Mucosa of rectum (tissue), 2 donors: ENCODE measurements around the gene SLCO4A1.

Experiments
- H3K27ac ChIP-seq, 2 donors: one replicate each; pipeline ENCODE4 v1.7.0; 2013; ENCODE audit warnings: inconsistent platforms in 2 of 2, low read depth in 2 of 2, low read length in 2 of 2
- H3K27me3 ChIP-seq, 2 donors: one replicate each; pipeline ENCODE4 v1.7.0; 2013; ENCODE audit warnings: low read length in 2 of 2; ENCODE audit not compliant: control insufficient read depth in 2 of 2, insufficient read depth in 2 of 2
- H3K36me3 ChIP-seq, 2 donors: one replicate each; pipeline ENCODE4 v1.7.0; 2013; ENCODE audit warnings: low read length in 2 of 2; ENCODE audit not compliant: control insufficient read depth in 2 of 2, insufficient read depth in 2 of 2
- H3K4me1 ChIP-seq, 2 donors: one replicate each; pipeline ENCODE4 v1.7.0; 2013; ENCODE audit warnings: low read length in 2 of 2, mild to moderate bottlenecking in 1 of 2; ENCODE audit not compliant: control insufficient read depth in 2 of 2, insufficient read depth in 2 of 2
- H3K4me3 ChIP-seq, 2 donors: one replicate each; pipeline ENCODE4 v1.7.0; 2013; ENCODE audit warnings: low read length in 2 of 2
- H3K9ac ChIP-seq, 2 donors: one replicate each; pipeline ENCODE4 v1.7.0; 2013; ENCODE audit warnings: low read length in 2 of 2, low read depth in 1 of 2, mild to moderate bottlenecking in 1 of 2
- H3K9me3 ChIP-seq, 2 donors: one replicate each; pipeline ENCODE4 v1.7.0; 2013; ENCODE audit warnings: low read length in 2 of 2; ENCODE audit not compliant: control insufficient read depth in 2 of 2
- donor health status: healthy.
- donor health status: Normal muscosa, but diverticular disease.

Gene SLCO4A1

DNA sequence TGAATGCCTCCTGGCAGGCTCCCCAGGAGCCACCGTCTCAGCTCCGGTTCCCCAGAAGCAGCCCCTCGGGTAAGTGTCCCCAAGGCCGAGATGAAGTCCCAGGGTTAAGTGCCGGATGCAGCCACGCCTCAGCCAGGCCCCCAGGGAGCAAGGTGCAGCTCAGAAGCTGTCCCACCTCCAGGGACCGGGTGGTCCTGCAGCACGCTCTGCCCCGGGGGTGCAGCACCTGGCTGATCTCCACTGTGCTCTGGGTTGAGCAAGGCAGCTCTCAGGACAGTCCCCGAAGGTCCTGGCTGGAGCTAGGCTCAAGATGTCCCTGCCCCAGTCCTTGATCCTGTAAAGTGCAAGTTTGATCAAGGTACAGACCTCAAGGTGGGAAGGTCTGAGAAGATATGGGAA is 51.2 kb downstream of the SLCO4A1 start:
- Histone ChIP-seq H3K4me1 (peaks cover 0 to 3% of the 10 kb centered on the region in 2 donors), H3K4me3 (no peak overlapping the region), H3K27me3 (peaks cover 0 to 12% of the 10 kb centered on the region in 2 donors)

DNA sequence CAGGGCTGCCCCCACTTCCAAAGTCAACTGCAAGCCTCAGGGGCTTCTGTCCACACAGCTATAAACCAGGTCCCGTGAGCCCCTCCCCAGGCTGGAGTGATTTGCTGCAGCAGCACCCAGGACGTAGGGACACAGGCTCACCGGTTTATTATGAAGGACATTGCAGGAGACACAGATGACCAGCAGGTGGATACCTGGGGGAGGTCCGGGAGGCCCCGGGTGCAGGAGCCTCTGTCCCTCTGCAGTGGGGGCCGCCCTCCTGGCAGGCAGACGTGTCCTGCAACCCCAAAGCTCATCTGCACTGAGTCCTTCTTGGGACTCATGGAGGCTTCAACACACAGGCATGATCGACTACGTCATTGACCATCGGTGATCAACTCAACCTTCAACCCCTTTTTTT is 51.8 kb downstream of the SLCO4A1 start:
- Histone ChIP-seq H3K4me1 (peaks cover 0 to 3% of the 10 kb centered on the region in 2 donors), H3K27me3 (peaks cover 0 to 12% of the 10 kb centered on the region in 2 donors), H3K9ac (no peak overlapping the region), H3K27ac (no peak overlapping the region), H3K9me3 (no peaks in the 10 kb centered on the region), H3K4me3 (no peak overlapping the region), H3K36me3 (no peaks in the 10 kb centered on the region)

More for the DNA sequence above, 51.2 kb downstream of the SLCO4A1 start:
- Histone ChIP-seq H3K27ac (no peak overlapping the region), H3K36me3 (no peaks in the 10 kb centered on the region), H3K9ac (no peak overlapping the region), H3K9me3 (no peaks in the 10 kb centered on the region)

DNA sequence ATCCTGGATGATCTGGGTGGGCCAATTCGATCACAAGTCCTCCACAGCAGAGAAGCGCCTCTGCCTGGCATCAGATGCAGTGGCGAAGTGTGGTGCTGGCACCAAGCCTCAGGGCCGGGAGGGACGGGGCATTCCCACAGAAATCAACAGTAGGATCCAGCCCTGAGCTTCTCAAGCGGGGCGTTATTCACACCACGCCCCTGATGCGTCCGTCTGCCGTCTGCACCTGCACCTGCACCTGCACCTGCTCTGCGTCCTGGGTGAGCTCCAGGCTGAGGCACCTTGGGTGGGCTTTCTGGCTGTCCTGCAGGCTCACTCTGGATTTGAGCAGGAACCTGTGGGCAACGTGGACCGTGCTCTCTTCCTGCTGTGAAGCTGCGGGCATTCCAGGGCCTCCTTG is 52.6 kb downstream of the SLCO4A1 start:
- no peak overlapping the region for H3K4me3 ChIP-seq
- H3K27me3 ChIP-seq, result peaks cover 0 to 12% of the 10 kb centered on the region in 2 donors
- H3K36me3 ChIP-seq, result no peaks in the 10 kb centered on the region
- peaks cover 0 to 3% of the 10 kb centered on the region in 2 donors for H3K4me1 ChIP-seq
- no peaks in the 10 kb centered on the region for H3K9me3 ChIP-seq
- H3K27ac ChIP-seq, result no peak overlapping the region
- no peak overlapping the region for H3K9ac ChIP-seq

DNA sequence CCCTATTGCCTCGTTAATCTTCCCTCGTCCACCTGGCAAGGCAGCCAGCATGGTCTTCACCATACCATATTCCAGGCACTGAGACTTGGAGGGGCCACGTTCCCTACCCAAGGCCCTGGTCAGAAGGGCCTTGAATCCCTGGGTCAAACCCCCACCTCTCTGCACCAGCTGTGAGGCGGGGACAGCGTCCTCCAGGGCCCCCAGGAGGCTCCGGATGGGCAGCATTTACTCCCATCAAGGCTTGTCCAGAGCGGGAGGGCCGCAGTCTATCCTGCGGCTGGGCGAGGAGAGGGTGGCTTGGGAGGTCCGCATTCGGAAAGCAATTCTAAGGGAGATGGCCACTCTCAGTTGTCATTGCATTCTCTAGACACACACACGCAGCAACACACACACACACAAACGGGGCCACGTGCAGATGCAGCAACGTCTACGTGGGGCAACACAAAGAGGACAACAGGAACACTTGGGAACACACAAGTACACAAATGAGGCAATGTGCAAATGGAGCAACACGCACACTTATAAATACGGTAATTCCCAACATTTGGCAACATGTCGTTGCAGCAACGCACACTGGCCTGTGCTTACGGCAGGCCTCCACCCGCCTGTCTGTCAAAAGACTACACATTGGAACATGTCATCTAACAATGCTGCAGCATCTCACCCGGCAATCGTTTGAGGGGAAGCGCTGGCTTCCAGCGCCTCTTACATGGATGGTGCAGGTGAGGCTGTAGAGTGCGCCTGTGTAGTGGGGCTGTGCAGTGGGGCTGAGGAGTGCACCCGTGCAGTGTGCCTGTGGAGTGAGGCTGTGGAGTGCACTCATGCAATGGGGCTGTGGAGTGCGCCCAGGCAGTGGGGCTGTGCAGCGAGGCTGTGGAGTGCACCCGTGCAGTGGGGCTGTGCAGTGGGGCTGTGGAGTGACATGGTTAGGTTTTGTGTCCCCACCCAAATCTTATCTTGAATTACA is 53.4 kb downstream of the SLCO4A1 start:
- Histone ChIP-seq H3K27ac (no peak overlapping the region), H3K27me3 (peaks cover 0 to 8% of the 10 kb centered on the region in 2 donors), H3K4me1 (peaks cover 0 to 3% of the 10 kb centered on the region in 2 donors), H3K36me3 (no peaks in the 10 kb centered on the region), H3K4me3 (no peak overlapping the region), H3K9me3 (no peaks in the 10 kb centered on the region), H3K9ac (no peak overlapping the region)

DNA sequence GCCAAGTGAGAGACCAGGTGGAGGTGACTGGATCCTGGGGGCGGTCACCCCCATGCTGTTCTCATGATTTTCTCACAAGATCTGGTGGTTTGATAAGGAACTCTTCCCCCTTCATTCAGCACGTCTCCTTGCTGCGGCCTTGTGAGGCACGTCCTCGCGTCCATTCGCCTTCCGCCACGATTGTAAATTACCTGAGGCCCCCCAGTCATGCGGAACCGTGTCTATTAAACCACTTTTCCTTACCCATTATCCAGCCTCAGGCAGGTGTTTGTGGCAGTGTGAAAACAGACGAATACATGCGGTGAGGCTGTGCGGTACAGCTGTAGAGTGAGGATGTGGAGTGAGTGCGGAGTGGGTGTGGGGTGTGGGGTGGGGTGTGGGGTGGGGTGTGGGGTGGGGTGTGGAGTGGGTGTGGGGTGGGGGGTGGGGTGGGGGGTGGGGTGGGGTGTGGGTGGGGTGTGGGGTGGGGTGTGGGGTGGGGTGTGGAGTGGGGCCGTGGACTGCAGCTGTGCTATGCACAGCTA is 54.2 kb downstream of the SLCO4A1 start:
- peaks cover 0 to 8% of the 10 kb centered on the region in 2 donors for H3K27me3 ChIP-seq
- H3K9me3 ChIP-seq, result no peaks in the 10 kb centered on the region

DNA sequence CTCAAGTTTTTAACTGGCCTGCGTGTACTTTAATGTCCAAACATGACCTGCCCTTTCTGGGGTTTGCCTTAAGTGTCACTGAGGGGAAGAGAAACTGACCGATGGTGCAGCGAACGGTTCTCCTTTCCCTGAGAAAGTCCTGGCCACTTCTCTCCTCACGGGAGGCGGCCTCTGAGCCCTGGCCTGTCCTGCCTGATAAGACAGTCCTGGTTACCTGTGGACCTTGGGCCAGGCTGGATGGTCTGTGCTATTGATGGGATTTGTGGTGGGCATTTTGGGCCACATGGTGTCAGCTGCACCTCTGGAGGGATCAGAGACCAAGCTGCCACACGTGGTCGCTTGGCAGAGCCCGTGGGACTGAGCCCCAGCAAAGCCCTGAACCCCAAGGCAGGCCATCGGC is 54.7 kb downstream of the SLCO4A1 start:
- H3K36me3 ChIP-seq, result no peaks in the 10 kb centered on the region
- H3K9ac ChIP-seq, result no peak overlapping the region
- peaks cover 0 to 3% of the 10 kb centered on the region in 2 donors for H3K4me1 ChIP-seq
- H3K27me3 ChIP-seq, result peaks cover 0 to 8% of the 10 kb centered on the region in 2 donors
- H3K27ac ChIP-seq, result no peak overlapping the region
- no peaks in the 10 kb centered on the region for H3K9me3 ChIP-seq
- no peak overlapping the region for H3K4me3 ChIP-seq

More for the DNA sequence above, 54.2 kb downstream of the SLCO4A1 start:
- H3K4me1 ChIP-seq, result peaks cover 0 to 3% of the 10 kb centered on the region in 2 donors
- H3K4me3 ChIP-seq, result no peak overlapping the region
- no peaks in the 10 kb centered on the region for H3K36me3 ChIP-seq
- no peak overlapping the region for H3K9ac ChIP-seq
- H3K27ac ChIP-seq, result no peak overlapping the region

DNA sequence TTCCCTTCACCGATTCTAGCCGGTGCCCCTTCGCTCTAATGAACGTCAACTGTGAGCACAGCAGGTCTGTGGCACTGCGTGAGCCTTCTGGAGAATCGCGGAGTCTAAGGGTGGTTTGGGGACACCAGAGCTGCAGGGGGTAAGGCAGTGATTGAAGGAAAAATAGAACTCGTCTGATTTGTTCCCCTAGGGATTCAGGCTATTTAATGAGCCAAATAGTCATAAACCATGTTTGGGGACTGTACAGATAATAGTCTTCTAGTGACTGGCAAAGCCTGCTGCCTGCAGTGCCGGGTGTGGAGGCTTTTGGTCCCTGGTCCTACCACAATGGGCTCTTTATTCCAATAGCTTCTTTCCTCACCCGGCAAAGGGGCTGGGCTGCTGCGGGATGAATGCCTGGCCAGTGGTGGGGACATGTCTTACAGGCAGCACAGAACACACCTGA is 55.2 kb downstream of the SLCO4A1 start:
- H3K27me3 ChIP-seq, result peaks cover 0 to 8% of the 10 kb centered on the region in 2 donors
- H3K4me3 ChIP-seq, result no peak overlapping the region
- H3K9me3 ChIP-seq, result no peaks in the 10 kb centered on the region
- no peak overlapping the region for H3K9ac ChIP-seq
- H3K4me1 ChIP-seq, result peaks cover 0 to 3% of the 10 kb centered on the region in 2 donors
- H3K36me3 ChIP-seq, result no peaks in the 10 kb centered on the region
- no peak overlapping the region for H3K27ac ChIP-seq

DNA sequence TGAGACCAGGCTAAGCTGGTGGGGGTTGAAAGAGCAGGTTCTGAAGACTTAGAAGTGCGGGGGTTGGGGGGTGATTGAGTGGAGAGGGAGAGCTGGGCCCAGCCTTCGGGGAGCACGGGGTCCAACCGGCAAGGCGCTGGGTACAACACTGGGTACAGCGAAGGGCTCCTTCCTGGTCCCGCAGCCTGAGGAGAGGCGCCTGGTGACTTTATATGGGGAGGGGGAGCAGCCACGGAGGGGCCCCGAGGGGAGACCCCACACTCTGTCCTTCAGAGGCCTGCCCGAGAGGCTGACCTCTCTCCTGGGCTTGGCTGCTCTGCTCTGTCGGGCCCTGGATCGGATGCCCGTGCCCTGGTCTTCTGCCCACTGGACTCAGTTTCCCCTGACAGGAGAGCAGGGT is 55.9 kb downstream of the SLCO4A1 start:
- Histone ChIP-seq H3K9me3 (no peaks in the 10 kb centered on the region), H3K4me1 (peaks cover 0 to 3% of the 10 kb centered on the region in 2 donors), H3K27me3 (peaks cover 0 to 8% of the 10 kb centered on the region in 2 donors), H3K27ac (no peak overlapping the region), H3K9ac (no peak overlapping the region), H3K4me3 (no peak overlapping the region), H3K36me3 (no peaks in the 10 kb centered on the region)

DNA sequence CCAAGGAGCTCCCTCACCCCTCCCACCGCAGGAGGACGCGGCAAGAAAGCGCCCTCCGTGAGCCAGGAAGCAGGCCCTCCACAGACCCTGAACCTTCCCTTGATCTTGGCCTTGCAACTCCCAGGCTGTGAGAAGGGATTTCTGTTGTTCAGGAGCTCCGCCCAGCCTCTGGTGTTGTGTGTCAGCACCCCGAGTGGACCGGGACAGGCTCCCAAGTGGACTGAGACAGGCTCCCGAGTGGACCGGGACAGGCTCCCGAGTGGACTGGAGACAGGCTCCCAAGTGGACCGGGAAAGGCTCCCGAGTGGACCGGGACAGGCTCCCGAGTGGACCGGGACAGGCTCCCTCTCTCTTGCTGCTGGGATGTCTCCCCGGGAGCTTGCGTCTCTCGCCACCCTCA is 57.0 kb downstream of the SLCO4A1 start:
- no peak overlapping the region for H3K27ac ChIP-seq
- H3K27me3 ChIP-seq, result peaks cover 0 to 8% of the 10 kb centered on the region in 2 donors
- H3K4me1 ChIP-seq, result peaks cover 3 to 4% of the 10 kb centered on the region in 2 donors
- H3K9ac ChIP-seq, result no peak overlapping the region
- H3K4me3 ChIP-seq, result no peak overlapping the region
- no peaks in the 10 kb centered on the region for H3K9me3 ChIP-seq
- no peaks in the 10 kb centered on the region for H3K36me3 ChIP-seq

DNA sequence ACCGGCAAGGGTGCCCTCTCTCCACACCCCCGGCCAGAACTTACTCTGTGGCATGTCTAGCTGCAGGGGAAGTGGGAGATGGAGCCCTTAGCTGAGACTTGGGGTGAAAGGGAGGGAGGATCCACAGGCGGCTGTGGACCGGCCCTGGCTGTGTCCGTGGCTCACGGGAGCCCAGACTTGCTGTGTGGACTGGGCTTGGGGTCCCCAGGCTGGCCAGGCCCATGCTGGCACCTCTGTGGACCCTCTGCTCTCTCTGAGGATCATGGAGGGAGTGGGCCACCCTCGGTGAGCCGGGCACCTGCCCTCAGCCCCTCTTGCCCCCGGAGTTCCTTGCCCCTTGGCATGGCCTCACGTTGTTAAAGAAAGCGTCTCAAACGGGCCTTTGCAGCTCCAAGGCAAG is 57.4 kb downstream of the SLCO4A1 start:
- Histone ChIP-seq H3K9me3 (no peaks in the 10 kb centered on the region), H3K9ac (no peak overlapping the region), H3K27ac (no peak overlapping the region), H3K4me1 (peaks cover 3 to 4% of the 10 kb centered on the region in 2 donors), H3K4me3 (no peak overlapping the region), H3K36me3 (no peaks in the 10 kb centered on the region), H3K27me3 (peaks cover 0 to 8% of the 10 kb centered on the region in 2 donors)
